Neural cell (in vitro differentiated cells): Measurements from ENCODE around the gene ARMC9. TPM values are rescaled to one million over a fixed set of nuclear protein-coding genes. Genes with fewer than 3 reads are reported as not detected.

ENCODE experiments used
- H2AFZ ChIP-seq: fragments of 200-600, 300-800 bp; sonication (generic), shearing (Covaris generic); 2 replicates; pipeline ENCODE4 v1.6.0; 2014; ENCODE audit warnings: low read depth, mild to moderate bottlenecking, antibody characterized with exemption, low read length, moderate library complexity
- H3F3A ChIP-seq: fragments of 200-600 bp; shearing (Covaris generic); 2 replicates; pipeline ENCODE4 v1.6.1; 2016; ENCODE audit warnings: mild to moderate bottlenecking, moderate library complexity, mixed read lengths, antibody characterized with exemption, low read length; ENCODE audit not compliant: insufficient read depth, poor library complexity, severe bottlenecking
- H3K27ac ChIP-seq: fragments of 200-600, 300-800 bp; sonication (generic), shearing (Covaris generic); 2 replicates; pipeline ENCODE4 v1.5.1; 2014; ENCODE audit warnings: mild to moderate bottlenecking, low read length, moderate library complexity
- H3K27me3 ChIP-seq: fragments of 300-800, 200-600 bp; sonication (generic), shearing (Covaris generic); 2 replicates; pipeline ENCODE4 v1.6.0; 2014; ENCODE audit warnings: mild to moderate bottlenecking, low read depth, low read length, moderate library complexity; ENCODE audit not compliant: insufficient read depth
- H3K36me3 ChIP-seq: fragments of 300-800, 200-600 bp; sonication (generic), shearing (Covaris generic); 2 replicates; pipeline ENCODE4 v1.5.1; 2014; ENCODE audit warnings: mild to moderate bottlenecking, antibody characterized with exemption, low read length, moderate library complexity; ENCODE audit not compliant: insufficient read depth
- H3K4me2 ChIP-seq: fragments of 300-800, 200-600 bp; sonication (generic), shearing (Covaris generic); 2 replicates; pipeline ENCODE4 v1.6.0; 2014; ENCODE audit warnings: mild to moderate bottlenecking, low read length
- H3K4me3 ChIP-seq: fragments of 300-800, 200-600 bp; sonication (generic), shearing (Covaris generic); 2 replicates; pipeline ENCODE4 v1.5.1; 2014; ENCODE audit warnings: mild to moderate bottlenecking, low read length, moderate library complexity
- H3K79me2 ChIP-seq: fragments of 200-600 bp; shearing (Covaris generic); replicated peaks from 2 replicates; pipeline ENCODE4 v1.6.0; 2014; ENCODE audit warnings: mild to moderate bottlenecking, low read length, moderate library complexity; ENCODE audit not compliant: insufficient read depth
- H3K9ac ChIP-seq: fragments of 300-800, 200-600 bp; sonication (generic), shearing (Covaris generic); 2 replicates; pipeline ENCODE4 v1.6.1; 2016; ENCODE audit warnings: mild to moderate bottlenecking, low read length, mixed read lengths
- H3K9me2 ChIP-seq: fragments of 200-600 bp; shearing (Covaris generic); 2 replicates; pipeline ENCODE4 v1.6.1; 2016; ENCODE audit warnings: mild to moderate bottlenecking, low read length, mixed read lengths; ENCODE audit not compliant: insufficient read depth
- H3K9me3 ChIP-seq: fragments of 200-600, 300-800 bp; sonication (generic), shearing (Covaris generic); 2 replicates; pipeline ENCODE4 v1.6.1; 2016; ENCODE audit warnings: mild to moderate bottlenecking, mixed run types, low read length, moderate library complexity, mixed read lengths
- H4K20me1 ChIP-seq: fragments of 200-600 bp; shearing (Covaris generic); 2 replicates; pipeline ENCODE4 v1.6.1; 2016; ENCODE audit warnings: mild to moderate bottlenecking, mixed run types; ENCODE audit not compliant: insufficient read depth
- CTCF ChIP-seq: fragments of 450-650 bp; IDR thresholded peaks from 2 replicates; pipeline ENCODE4 v1.5.1; 2014; ENCODE audit warnings: antibody characterized with exemption, mild to moderate bottlenecking, moderate library complexity; ENCODE audit not compliant: poor library complexity, severe bottlenecking
- EP300 ChIP-seq: fragments of 450-650 bp; conservative IDR thresholded peaks from 2 replicates; pipeline ENCODE4 v1.6.1; 2014; ENCODE audit warnings: antibody characterized with exemption, mild to moderate bottlenecking, moderate library complexity; ENCODE audit not compliant: poor library complexity, severe bottlenecking
- EZH2 ChIP-seq: fragments of 200-600, 300-800 bp; shearing (Covaris generic), sonication (generic); IDR thresholded peaks from 2 replicates; pipeline ENCODE4 v1.6.1; 2014; ENCODE audit warnings: antibody characterized with exemption, low read length, borderline replicate concordance, mild to moderate bottlenecking; ENCODE audit not compliant: insufficient read depth, poor library complexity, severe bottlenecking
- MXI1 ChIP-seq: fragments of 450-650 bp; conservative IDR thresholded peaks from 2 replicates; pipeline ENCODE4 v1.6.1; 2014; ENCODE audit warnings: antibody characterized with exemption, mild to moderate bottlenecking; ENCODE audit not compliant: poor library complexity, severe bottlenecking
- POLR2AphosphoS5 ChIP-seq: IDR thresholded peaks from 2 replicates; pipeline ENCODE4 v1.6.1; 2012
- RAD21 ChIP-seq: fragments of 450-650 bp; conservative IDR thresholded peaks from 2 replicates; pipeline ENCODE4 v1.6.1; 2014; ENCODE audit warnings: antibody characterized with exemption, mild to moderate bottlenecking, moderate library complexity
- REST ChIP-seq: IDR thresholded peaks from 2 replicates; pipeline ENCODE4 v1.6.1; 2012; ENCODE audit warnings: borderline replicate concordance
- SMC3 ChIP-seq: fragments of 450-650 bp; conservative IDR thresholded peaks from 2 replicates; pipeline ENCODE4 v1.6.1; 2014; ENCODE audit warnings: antibody characterized with exemption, mild to moderate bottlenecking, moderate library complexity; ENCODE audit not compliant: poor library complexity
- TAF1 ChIP-seq: IDR thresholded peaks from 2 replicates; pipeline ENCODE4 v1.6.1; 2012; ENCODE audit warnings: low read depth
- polyA plus RNA-seq: library from polyadenylated mRNA; depleted of rRNA; stranded (reverse); fragments of >200 nt; gene quantifications from 2 replicates; pipeline ENCODE4 v1.2.3, GENCODE V29; 2014

ARMC9 gene
- polyA plus RNA-seq, 1 donor from 2014 or later = 13.9 TPM

GRCh38 chr2:231357931-231358330, 159.5 kb downstream of the ARMC9 start:
- Histone ChIP-seq H3K79me2 (no peaks in the 10 kb centered on the region), H3K9me3 (no peaks in the 10 kb centered on the region), H3F3A (no peaks in the 10 kb centered on the region), H2AFZ (no peak overlapping the region), H3K4me3 (no peak overlapping the region), H3K9me2 (no peaks in the 10 kb centered on the region), H3K27ac (no peak overlapping the region), H4K20me1 (no peaks in the 10 kb centered on the region), H3K9ac (no peak overlapping the region), H3K27me3 (no peaks in the 10 kb centered on the region), H3K4me2 (no peak overlapping the region), H3K36me3 (no peaks in the 10 kb centered on the region)
- no peak for TF ChIP-seq POLR2AphosphoS5
- no peak for TF ChIP-seq SMC3
- TF ChIP-seq RAD21 = no peak
- TF ChIP-seq EZH2 = no peak

- Histone ChIP-seq H3K36me3 (no peaks in the 10 kb centered on the region), H3K79me2 (no peaks in the 10 kb centered on the region), H3K27me3 (no peaks in the 10 kb centered on the region), H3K9me3 (no peaks in the 10 kb centered on the region), H3K4me3 (no peak overlapping the region), H3K9me2 (no peaks in the 10 kb centered on the region), H3F3A (no peaks in the 10 kb centered on the region), H3K27ac (no peak overlapping the region), H2AFZ (no peak overlapping the region), H3K4me2 (no peak overlapping the region), H3K9ac (no peak overlapping the region), H4K20me1 (no peaks in the 10 kb centered on the region)
- TF ChIP-seq REST (no peak), TAF1 (no peak), POLR2AphosphoS5 (no peak), SMC3 (no peak), RAD21 (no peak), MXI1 (no peak), CTCF (no peak), EP300 (no peak)
Observed at GRCh38 chr2:231359441-231359840, 161.0 kb downstream of the ARMC9 start.

GRCh38 chr2:231359948-231360347, 161.5 kb downstream of the ARMC9 start:
- no peaks in the 10 kb centered on the region for H3K9me3 ChIP-seq
- no peak overlapping the region for H3K27ac ChIP-seq
- H3K36me3 ChIP-seq = no peaks in the 10 kb centered on the region
- no peak overlapping the region for H3K9ac ChIP-seq
- no peak overlapping the region for H3K4me2 ChIP-seq
- no peaks in the 10 kb centered on the region for H3F3A ChIP-seq
- H3K4me3 ChIP-seq = no peak overlapping the region
- no peak for TF ChIP-seq EZH2
- TF ChIP-seq EP300 = no peak
- TF ChIP-seq SMC3 = no peak
- no peak for TF ChIP-seq RAD21
- no peak for TF ChIP-seq CTCF
- TF ChIP-seq MXI1 = no peak
- no peak for TF ChIP-seq POLR2AphosphoS5
- TF ChIP-seq REST = no peak
- TF ChIP-seq TAF1 = no peak
- no peaks in the 10 kb centered on the region for H4K20me1 ChIP-seq
- no peaks in the 10 kb centered on the region for H3K79me2 ChIP-seq
- H3K9me2 ChIP-seq = no peaks in the 10 kb centered on the region
- H3K27me3 ChIP-seq = no peaks in the 10 kb centered on the region
- H2AFZ ChIP-seq = no peak overlapping the region
